Stimulated activated naive CD8-positive, alpha-beta T cell treated with anti-CD3 and anti-CD28 coated beads, Interleukin-15, Interleukin-2, amounts not matched to agents 100 U/mL and 50 U/mL, for 24 hours (primary cell): ENCODE results near the gene RHOT2.

Experiments
- ATAC-seq: fragments of 150-1000 bp; cut with Tn5 transposase; one replicate; pipeline ENCODE4 v1.10.0; 2021
- DNase-seq: peaks from one replicate; pipeline ENCODE4 v3.0.0; 2021

Gene RHOT2

GRCh38 chr16:670485-671352 is 2.8 kb downstream of the RHOT2 start:
- DNase-seq (no peak), ATAC-seq (no peak)

- ATAC-seq: no peak
- no peak for DNase-seq
Measured at GRCh38 chr16:671353-672131, 3.6 kb downstream of the RHOT2 start.

GRCh38 chr16:672371-672770 is 4.4 kb downstream of the RHOT2 start:
- no peak for DNase-seq
- ATAC-seq: no peak

- DNase-seq: no peak
- no peak for ATAC-seq
Measured at GRCh38 chr16:672851-673250, 4.9 kb downstream of the RHOT2 start.

GRCh38 chr16:673399-673991 is 5.6 kb downstream of the RHOT2 start:
- no peak for ATAC-seq
- DNase-seq: no peak

- no peak for DNase-seq
- ATAC-seq: no peak
Measured at GRCh38 chr16:674214-674881, 6.4 kb downstream of the RHOT2 start.

GRCh38 chr16:674968-675883 is 7.3 kb downstream of the RHOT2 start, which contains the start of gene RHBDL1:
TSS of gene RHBDL1 (plus strand) at chr16:675671. CDS start at chr16:675791, 120 bp downstream.
- DNase-seq: no peak

GRCh38 chr16:675884-676564 is 8.1 kb downstream of the RHOT2 start:
- no peak for ATAC-seq

More at GRCh38 chr16:674968-675883, 7.3 kb downstream of the RHOT2 start, which contains the start of gene RHBDL1:
- ATAC-seq: no peak

GRCh38 chr16:676565-676902 is 8.6 kb downstream of the RHOT2 start:
- DNase-seq (no peak), ATAC-seq (no peak)

More at GRCh38 chr16:675884-676564, 8.1 kb downstream of the RHOT2 start:
- no peak for DNase-seq

- DNase-seq: no peak
Measured at GRCh38 chr16:676913-677312, 9.0 kb downstream of the RHOT2 start.

GRCh38 chr16:677316-678190 is 9.6 kb downstream of the RHOT2 start:
- DNase-seq: no peak
- ATAC-seq: no peak

More at GRCh38 chr16:676913-677312, 9.0 kb downstream of the RHOT2 start:
- no peak for ATAC-seq

GRCh38 chr16:678209-678857 is 10.4 kb downstream of the RHOT2 start:
- no peak for ATAC-seq

GRCh38 chr16:678858-679813 is 11.2 kb downstream of the RHOT2 start:
- ATAC-seq: no peak
- DNase-seq: peak; percentile 69

More at GRCh38 chr16:678209-678857, 10.4 kb downstream of the RHOT2 start:
- no peak for DNase-seq

- ATAC-seq (peak; percentile 42), DNase-seq (peak; percentile 92)
Measured at GRCh38 chr16:679814-680624, 12.1 kb downstream of the RHOT2 start, which contains the start of gene STUB1. TSS of gene STUB1 (plus strand) at chr16:680410. CDS start at chr16:680526, 116 bp downstream.

- ATAC-seq: no peak
- DNase-seq: no peak
Measured at GRCh38 chr16:680625-680945, 12.7 kb downstream of the RHOT2 start.

- ATAC-seq: no peak
- no peak for DNase-seq
Measured at GRCh38 chr16:680967-681745, 13.2 kb downstream of the RHOT2 start.
